ENCODE measurements around the gene PCAT7. TPM values are rescaled to one million over a fixed set of nuclear protein-coding genes. Genes with fewer than 3 reads are reported as not detected.

PCAT7 gene
- total and polyA plus RNA-seq, 8 donors, result 0.18 to 1.8 (median 0.62) TPM; not detected in 1

DNA sequence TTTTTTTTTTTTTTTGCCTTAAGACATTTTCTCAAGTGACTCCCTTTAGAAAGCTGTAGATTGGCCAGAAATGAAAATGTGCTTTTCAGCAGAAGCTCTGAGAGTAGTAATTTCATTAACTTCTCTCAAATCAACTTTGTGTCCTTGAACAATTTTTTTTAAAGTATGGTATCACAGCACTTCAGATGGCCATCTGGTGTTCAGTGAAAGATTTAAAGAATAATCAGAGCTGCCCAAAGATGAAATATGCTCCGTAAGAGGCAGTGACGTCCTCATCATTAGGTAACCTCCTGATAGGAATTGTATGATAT lies 43.0 kb upstream of the PCAT7 start:
- TF ChIP-seq, protein P1, sequence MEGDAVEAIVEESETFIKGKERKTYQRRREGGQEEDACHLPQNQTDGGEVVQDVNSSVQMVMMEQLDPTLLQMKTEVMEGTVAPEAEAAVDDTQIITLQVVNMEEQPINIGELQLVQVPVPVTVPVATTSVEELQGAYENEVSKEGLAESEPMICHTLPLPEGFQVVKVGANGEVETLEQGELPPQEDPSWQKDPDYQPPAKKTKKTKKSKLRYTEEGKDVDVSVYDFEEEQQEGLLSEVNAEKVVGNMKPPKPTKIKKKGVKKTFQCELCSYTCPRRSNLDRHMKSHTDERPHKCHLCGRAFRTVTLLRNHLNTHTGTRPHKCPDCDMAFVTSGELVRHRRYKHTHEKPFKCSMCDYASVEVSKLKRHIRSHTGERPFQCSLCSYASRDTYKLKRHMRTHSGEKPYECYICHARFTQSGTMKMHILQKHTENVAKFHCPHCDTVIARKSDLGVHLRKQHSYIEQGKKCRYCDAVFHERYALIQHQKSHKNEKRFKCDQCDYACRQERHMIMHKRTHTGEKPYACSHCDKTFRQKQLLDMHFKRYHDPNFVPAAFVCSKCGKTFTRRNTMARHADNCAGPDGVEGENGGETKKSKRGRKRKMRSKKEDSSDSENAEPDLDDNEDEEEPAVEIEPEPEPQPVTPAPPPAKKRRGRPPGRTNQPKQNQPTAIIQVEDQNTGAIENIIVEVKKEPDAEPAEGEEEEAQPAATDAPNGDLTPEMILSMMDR (IDR thresholded peaks at IDR 0.05), result no peak
- TF ChIP-seq POLR2AphosphoS5 (IDR thresholded peaks at IDR 0.05) (no peak), EP300 (IDR thresholded peaks at IDR 0.05) (no peak), POLR2A (IDR thresholded peaks at IDR 0.05) (no peak)
- no peaks in the 10 kb centered on the region for H3K27me3 ChIP-seq
- no peaks in the 10 kb centered on the region for H3K9me3 ChIP-seq
- intact Hi-C loops (cut with DNase I; ENCODE audit: low total_unique reads), result no loop called here
- no peak overlapping the region for H3K4me3 ChIP-seq
- DNase-seq, result no peak
- WGBS, 5 donors, result 66 to 84% (median 78%) methylated on average over 2 of the region's 2 CpGs
- no peaks in the 10 kb centered on the region for H3K36me3 ChIP-seq
- no peak overlapping the region for H3K27ac ChIP-seq
- H3K4me1 ChIP-seq, result peaks cover 0 to 15% (median 5%) of the 10 kb centered on the region in 4 donors

GRCh38 chr9:94514722-94515121 lies 40.2 kb upstream of the PCAT7 start:
- intact Hi-C loops (cut with DNase I; ENCODE audit: low total_unique reads), result no loop called here
- WGBS, 5 donors, result 65 to 92% (median 84%) methylated on average over 3 of the region's 3 CpGs
- Histone ChIP-seq H3K36me3 (no peaks in the 10 kb centered on the region), H3K4me1 (peaks cover 0 to 15% (median 2%) of the 10 kb centered on the region in 4 donors), H3K4me3 (no peak overlapping the region), H3K9me3 (no peaks in the 10 kb centered on the region), H3K27ac (no peak overlapping the region), H3K27me3 (no peaks in the 10 kb centered on the region)
- no peak for TF ChIP-seq POLR2A (IDR thresholded peaks at IDR 0.05)
- TF ChIP-seq, protein P1 (IDR thresholded peaks at IDR 0.05), result no peak
- no peak for TF ChIP-seq POLR2AphosphoS5 (IDR thresholded peaks at IDR 0.05)
- TF ChIP-seq EP300 (IDR thresholded peaks at IDR 0.05), result no peak
- DNase-seq, result no peak

DNA sequence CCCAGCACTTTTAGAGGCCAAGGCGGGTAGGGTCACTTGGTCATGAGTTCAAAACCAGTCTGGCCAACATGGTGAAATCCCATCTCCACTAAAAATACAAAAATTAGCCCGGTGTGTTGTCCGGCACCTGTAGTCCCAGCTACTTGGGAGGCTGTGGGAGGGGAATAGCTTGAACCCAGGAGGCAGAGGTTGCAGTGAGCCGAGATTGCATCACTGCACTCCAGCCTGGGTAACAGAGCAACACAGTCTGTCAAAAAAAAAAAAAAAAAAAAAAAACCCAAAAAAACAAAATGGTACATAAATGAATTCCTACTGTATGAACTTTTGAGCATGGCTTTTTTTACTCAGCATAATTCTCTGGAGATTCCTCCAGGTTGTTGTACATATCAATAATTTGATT lies 37.6 kb upstream of the PCAT7 start:
- Histone ChIP-seq H3K4me1 (no peaks in the 10 kb centered on the region), H3K4me3 (no peak overlapping the region), H3K27me3 (no peaks in the 10 kb centered on the region), H3K36me3 (no peaks in the 10 kb centered on the region), H3K27ac (no peak overlapping the region), H3K9me3 (no peaks in the 10 kb centered on the region)
- TF ChIP-seq POLR2A (IDR thresholded peaks at IDR 0.05), result no peak
- TF ChIP-seq, protein P1 (IDR thresholded peaks at IDR 0.05), result no peak
- TF ChIP-seq EP300 (IDR thresholded peaks at IDR 0.05), result no peak
- TF ChIP-seq POLR2AphosphoS5 (IDR thresholded peaks at IDR 0.05), result no peak
- 92 to 100% (median 94%) methylated on average over 4 of the region's 4 CpGs for WGBS, 5 donors
- intact Hi-C loops (cut with DNase I; ENCODE audit: low total_unique reads), result no loop called here
- DNase-seq, result no peak

- no peaks in the 10 kb centered on the region for H3K36me3 ChIP-seq
- intact Hi-C loops (cut with DNase I; ENCODE audit: low total_unique reads), result no loop called here
- no peaks in the 10 kb centered on the region for H3K9me3 ChIP-seq
- H3K27me3 ChIP-seq, result no peaks in the 10 kb centered on the region
- WGBS, 5 donors, result 89 to 97% (median 93%) methylated on average over 7 of the region's 7 CpGs
- H3K4me1 ChIP-seq, result no peaks in the 10 kb centered on the region
- no peak for DNase-seq
- no peak overlapping the region for H3K4me3 ChIP-seq
- H3K27ac ChIP-seq, result no peak overlapping the region
- TF ChIP-seq, protein P1 (IDR thresholded peaks at IDR 0.05), result no peak
- TF ChIP-seq POLR2A (IDR thresholded peaks at IDR 0.05) (no peak), POLR2AphosphoS5 (IDR thresholded peaks at IDR 0.05) (no peak), EP300 (IDR thresholded peaks at IDR 0.05) (no peak)
Observed at GRCh38 chr9:94525396-94526035, 29.4 kb upstream of the PCAT7 start.

Data from stomach (tissue), 9 donors.